Kidney tubule cell (primary cell): ENCODE measurements around the gene UNC13B.
"Not testable (repeated sequence)": the region's sequence is repeated elsewhere in the genome, so short reads cannot be mapped to it uniquely, and the experiment has no call there.

ENCODE experiments used
- DNase-seq: peaks from one replicate; pipeline ENCODE4 v3.0.0-alpha.2; 2018; ENCODE audit warnings: low spot score

Gene UNC13B

GRCh38 chr9:35226651-35227050, 64.8 kb downstream of the UNC13B start:
- no peak for DNase-seq

GRCh38 chr9:35227284-35227683, 65.5 kb downstream of the UNC13B start:
- no peak for DNase-seq

- DNase-seq, result no peak
Observed at GRCh38 chr9:35229066-35229778, 67.4 kb downstream of the UNC13B start.

GRCh38 chr9:35229779-35230143, 68.0 kb downstream of the UNC13B start:
- no peak for DNase-seq

GRCh38 chr9:35232867-35233544, 71.2 kb downstream of the UNC13B start:
- DNase-seq, result no peak

GRCh38 chr9:35236692-35237091, 74.9 kb downstream of the UNC13B start:
- peak; percentile 4 for DNase-seq

GRCh38 chr9:35237311-35237710, 75.5 kb downstream of the UNC13B start:
- peak; percentile 13 for DNase-seq

GRCh38 chr9:35245945-35246344, 84.1 kb downstream of the UNC13B start:
- DNase-seq, result not testable (repeated sequence)

GRCh38 chr9:35253075-35253474, 91.3 kb downstream of the UNC13B start:
- DNase-seq, result no peak

GRCh38 chr9:35254237-35254636, 92.4 kb downstream of the UNC13B start:
- no peak for DNase-seq

GRCh38 chr9:35254984-35255857, 93.4 kb downstream of the UNC13B start:
- no peak for DNase-seq

GRCh38 chr9:35257986-35258659, 96.3 kb downstream of the UNC13B start:
- DNase-seq, result peak; percentile 44

- DNase-seq, result peak; percentile 76
Observed at GRCh38 chr9:35258660-35259474, 97.1 kb downstream of the UNC13B start.

- no peak for DNase-seq
Observed at GRCh38 chr9:35260186-35260585, 98.4 kb downstream of the UNC13B start.

GRCh38 chr9:35262064-35262463, 100.3 kb downstream of the UNC13B start:
- no peak for DNase-seq

GRCh38 chr9:35267710-35268109, 105.9 kb downstream of the UNC13B start:
- no peak for DNase-seq

- DNase-seq, result no peak
Observed at GRCh38 chr9:35269919-35270318, 108.1 kb downstream of the UNC13B start.

GRCh38 chr9:35271637-35272036, 109.8 kb downstream of the UNC13B start:
- DNase-seq, result no peak

GRCh38 chr9:35272989-35273388, 111.2 kb downstream of the UNC13B start:
- DNase-seq, result peak; percentile 82

GRCh38 chr9:35273591-35273990, 111.8 kb downstream of the UNC13B start:
- no peak for DNase-seq

GRCh38 chr9:35274993-35275392, 113.2 kb downstream of the UNC13B start:
- no peak for DNase-seq
